Activated T-cell treated with anti-CD3 and anti-CD28 coated beads, Interleukin-2, amount 50 U/mL, for 1 hour (primary cell): ENCODE measurements around the gene RBP3.
"Not testable (repeated sequence)": the region's sequence is repeated elsewhere in the genome, so short reads cannot be mapped to it uniquely, and the experiment has no call there.

Experiments
- DNase-seq: peaks from one replicate; pipeline ENCODE4 v3.0.0-alpha.2; 2020

RBP3 gene

DNA sequence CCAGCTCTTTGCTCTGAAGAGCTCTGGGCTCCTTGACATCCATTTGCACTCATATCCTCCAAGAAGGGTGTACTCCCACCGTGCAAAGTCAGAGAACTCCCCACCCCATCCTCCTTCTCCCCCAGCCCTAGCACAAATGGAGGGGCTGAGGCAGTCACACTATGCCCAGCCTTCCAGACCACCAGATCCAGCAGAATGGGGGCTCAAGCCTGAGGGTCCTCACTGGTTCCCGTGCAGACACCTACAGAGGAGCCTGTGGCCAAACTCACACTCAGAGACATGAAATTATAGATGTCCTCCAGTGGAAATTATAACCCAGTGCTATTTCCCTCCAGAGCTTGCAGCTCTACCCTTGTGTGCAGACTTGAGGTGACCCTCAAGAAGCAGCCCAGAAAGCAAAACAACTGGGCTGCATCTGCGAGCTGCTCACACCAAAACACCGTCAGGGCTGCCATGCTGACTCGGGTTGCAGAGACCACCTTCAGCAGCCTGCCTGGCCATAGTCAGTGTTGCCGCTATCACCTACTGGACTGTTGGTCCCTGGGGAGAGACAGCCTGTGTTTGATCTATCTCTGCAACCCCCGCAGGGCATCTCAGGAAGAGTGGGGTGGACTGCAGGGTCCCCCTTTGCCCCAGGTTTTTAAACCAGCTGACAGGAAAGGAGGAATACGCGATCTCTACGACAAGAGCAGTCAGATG is 28.5 kb downstream of the RBP3 start:
- DNase-seq: no peak

DNA sequence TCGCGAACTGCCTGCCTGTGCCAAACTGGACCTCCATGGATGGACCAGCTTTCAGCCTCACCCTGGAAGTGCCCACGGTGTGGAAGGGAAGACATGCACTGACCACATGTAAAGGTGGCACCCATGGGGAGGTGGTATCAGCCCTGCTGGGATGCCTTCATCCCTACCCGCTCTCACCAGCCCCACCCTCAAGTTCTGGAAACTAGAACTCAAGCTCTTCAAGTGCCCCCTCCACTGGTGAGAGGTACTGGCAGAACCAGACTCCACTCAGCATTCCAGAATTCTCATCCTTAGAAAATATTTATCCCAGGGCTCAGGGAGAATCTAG is 30.0 kb downstream of the RBP3 start:
- DNase-seq: no peak

DNA sequence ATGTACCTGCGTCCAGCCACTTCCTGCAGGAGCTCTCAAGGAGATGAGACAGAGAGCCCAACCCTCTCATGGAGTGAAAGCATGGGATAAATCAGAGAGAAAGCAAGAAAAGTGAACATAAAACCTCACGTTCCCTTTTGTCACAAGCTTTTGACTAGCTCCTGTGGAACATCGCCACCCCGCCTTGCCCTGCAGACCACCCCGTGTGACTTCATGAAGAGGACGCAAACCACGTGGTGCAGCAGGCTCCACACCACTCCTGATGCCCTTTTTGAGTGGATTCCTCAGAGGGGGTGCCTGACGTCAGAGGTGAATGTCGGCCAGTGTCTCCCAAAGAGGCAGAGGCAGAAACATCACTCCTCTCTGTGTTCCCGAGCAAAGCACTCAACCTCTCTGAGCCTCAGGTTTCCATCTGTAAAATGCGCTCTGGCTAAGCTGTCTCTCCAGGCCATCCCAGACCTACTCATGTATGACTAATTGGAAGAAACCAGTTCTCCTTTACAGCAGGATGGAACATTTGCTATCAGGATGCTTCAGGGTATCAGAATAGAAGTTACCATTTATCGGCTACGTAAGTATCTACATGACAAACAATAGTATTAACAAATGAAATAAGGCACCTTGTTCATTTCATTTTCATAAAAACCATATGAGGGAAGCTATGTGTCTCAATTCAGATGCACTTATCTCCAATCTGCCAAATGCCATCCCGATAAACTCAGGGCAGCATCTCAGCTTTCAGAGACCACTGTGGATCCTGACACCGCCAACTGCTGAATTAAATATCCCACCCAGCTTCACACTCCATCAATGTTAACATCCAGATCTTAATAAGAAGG is 30.7 kb downstream of the RBP3 start:
- no peak for DNase-seq

DNA sequence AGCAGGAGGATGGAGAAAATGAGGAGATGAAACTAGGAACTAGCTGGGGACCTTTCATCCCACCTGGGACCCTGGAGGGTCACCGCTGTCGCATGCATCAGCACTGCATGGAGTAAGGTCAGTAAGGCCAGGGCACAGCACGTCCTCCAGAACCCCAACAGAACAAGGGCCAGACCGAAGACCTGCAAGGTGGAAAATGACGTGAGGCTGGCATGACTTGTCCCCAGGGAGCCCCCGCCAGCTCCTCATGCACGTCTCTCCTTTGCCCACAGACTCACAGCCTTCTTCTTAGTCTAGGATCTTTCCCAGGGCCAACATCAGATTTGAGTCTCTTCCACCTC is 31.3 kb downstream of the RBP3 start:
- DNase-seq: no peak

DNA sequence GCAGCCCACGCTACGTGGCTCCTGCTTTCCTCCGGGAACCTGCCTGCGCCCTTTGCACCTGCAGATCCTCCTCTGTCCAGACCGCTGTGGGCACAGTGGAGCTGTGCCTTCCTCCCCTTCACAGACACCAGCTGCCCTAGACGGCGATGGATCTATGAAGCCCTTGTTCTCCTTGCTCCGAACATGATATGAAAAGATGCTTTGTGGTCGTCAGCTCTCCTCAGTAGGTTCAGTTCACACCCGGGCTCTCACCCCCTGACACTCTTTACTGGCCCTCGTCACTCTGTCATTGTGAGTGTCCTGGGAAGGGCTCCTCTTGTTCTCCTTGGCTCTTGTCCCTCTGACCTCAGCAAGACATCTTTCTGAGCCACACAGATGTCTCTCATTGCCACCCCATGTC is 31.7 kb downstream of the RBP3 start:
- no peak for DNase-seq

DNA sequence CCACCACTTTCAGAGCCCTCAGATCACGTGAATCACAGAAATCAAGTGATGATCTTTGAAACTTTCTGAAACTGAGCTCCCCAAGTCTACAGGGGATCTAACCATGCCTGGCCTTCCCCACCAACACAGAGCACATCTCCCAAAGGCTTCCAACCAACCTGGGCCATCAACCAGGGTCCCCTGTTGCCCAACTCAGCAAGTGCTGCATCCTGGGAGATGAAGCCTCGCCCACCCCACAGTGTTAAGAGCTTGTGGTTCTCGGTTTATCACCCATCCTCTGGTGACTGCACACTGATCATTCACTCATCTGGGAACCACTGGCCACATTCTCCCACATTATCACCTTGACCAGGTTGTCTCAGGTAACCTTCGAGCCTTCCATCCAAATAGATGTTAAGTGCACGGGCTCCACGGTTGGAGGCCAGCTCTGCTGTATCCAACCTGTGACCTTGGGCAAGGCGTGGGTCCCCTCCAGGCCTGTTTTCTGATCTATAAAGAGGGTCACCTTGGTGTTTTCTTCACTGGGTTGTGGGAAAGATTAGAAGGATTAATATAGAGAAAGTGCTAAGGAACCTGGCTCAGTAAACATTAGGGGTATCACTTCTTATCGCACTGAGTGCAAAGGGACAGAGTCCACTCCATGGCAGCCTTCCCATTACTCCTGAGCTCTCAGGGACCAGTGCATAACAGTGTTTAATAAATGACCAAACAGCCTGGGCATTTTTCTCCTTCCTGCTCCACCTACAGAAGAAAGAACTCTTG is 32.4 kb downstream of the RBP3 start:
- no peak for DNase-seq

DNA sequence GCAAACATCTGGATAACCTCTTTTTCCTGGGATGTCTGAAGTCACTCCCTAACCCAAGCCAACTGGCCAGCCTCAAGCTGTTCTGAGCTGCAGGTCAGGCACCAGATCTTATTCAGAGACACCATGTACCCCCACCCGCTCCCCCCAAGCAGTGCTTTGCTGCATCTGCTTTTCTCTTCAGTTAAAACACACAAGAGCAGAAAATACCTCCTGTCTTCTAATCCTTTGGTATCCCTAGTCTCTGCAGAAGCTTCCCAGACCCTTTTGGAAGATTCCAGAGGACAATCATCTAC is 32.9 kb downstream of the RBP3 start:
- no peak for DNase-seq

DNA sequence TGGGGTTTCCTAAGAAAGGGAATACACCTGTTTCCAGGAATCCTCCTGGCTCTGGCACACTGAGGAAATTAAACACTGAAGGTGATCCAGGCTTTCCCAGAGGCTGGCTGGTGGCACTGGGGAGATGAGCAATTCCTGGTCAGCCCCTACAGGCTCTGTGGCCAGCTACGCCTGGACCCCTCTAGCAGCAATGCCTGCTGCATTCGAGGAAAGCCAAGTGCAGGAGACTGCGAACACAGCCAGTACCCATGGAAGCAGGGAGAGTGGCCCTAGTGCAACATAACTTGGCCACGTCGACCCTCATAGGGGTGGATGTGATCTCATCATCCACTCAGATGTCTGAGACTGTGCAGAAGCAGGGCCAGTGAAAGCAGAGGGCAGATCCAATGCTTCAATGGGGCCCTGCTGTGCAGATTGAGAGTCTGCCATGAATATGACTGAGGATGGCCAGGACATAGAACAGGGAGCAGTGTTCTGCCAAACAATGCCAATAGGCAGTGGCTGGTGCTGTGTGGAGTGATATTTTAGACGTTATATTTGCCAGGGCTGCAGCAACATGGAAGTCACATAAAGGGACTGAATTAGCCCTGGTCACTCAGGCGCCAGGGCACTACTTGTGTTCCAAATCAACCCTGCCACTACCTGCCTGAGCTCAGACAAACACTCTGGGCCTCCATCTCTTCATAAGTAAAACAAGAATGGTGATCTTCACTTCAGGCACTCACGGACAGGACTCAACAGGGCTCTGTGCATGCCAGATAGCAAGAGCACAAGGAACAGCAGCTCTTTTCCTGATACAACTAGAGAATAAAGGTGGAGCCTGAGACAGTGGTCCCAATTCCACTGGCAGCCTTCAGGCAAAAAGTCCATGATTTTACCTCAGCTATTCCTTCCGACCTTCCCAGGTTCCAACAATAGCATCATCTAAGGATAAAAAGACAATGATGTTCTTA is 33.5 kb downstream of the RBP3 start:
- no peak for DNase-seq

DNA sequence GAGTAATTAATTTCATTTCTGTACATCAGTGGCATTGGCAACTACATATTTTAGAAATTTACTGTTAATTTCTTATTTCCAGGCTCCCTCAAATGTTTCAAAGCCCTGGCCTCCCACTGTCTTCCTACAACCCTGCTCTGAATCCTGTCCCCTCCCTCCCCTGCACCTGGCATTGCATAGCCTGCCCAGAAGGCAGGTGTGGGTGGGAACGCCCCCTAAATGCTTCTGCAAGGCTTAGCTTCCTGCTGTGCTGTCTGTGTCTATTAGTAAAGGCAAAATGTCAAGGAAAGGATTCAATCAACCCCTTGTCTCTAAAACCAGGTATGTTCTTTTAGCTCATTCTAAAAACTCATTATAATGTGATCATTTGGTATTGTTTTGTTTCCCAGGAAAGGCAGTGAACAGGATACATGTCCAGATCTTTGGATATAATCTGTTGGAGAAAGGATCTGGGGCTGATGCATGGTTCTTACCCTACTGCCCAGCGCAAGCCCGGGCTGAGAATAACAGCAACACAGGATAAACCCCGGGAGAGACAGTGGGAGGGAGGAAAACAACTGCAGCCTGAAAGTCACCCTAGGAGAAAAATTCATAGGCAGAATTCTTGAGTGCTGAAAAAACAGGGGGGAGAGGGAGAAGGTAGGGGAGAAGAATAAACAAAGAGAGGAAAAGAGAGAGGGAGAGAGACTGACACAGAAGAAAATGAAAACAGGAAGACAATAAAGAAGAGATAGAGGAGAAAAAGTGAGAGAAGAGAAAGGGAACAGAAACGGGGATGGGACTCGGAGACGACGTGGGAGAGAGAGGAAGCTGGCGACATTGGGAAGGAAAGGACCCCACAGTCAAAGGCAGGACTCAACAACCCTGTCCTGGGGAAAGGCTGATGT is 35.3 kb downstream of the RBP3 start:
- DNase-seq: no peak

DNA sequence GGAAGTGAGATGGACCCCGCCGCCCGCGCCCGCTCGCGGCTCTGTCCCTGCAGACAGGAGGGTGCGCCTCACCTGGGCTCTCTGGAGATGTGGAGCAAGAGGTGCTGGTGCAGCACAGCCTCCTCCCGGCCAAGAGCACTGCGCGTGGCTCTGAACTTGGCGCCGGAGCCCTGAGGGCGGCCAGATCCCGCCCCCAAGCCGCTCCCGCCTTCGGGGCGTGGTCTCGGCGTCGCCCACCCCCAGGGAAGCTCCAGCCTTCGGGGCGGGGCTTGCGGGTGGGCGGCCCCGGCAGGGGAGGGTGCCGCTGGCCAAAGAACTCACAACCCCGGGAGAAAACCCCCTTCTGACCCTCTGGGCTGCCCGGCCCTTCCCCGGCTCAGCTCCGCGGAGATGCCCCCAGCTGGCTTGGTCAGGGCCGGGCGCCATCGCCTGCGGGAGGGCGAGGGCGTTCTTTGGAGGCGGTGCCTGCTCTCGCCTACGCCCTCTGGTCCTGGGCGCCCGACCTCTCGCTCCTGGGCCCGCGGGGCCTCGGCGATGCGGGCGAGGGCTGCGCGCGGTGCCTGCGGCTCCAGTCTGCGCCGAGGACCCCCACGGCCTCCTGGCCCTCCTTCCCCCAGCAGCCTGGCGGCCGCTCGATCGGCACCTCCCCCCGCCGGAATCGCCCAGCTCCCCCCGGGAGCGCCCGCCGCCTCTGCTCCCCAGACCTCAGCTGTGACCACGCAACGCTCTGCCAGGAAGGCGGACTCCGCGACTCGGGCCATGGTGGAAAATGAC is 36.2 kb downstream of the RBP3 start, which contains the start of gene ZNF488:
TSS of gene ZNF488 (minus strand) at position 146 of the 774 bp plus-strand sequence. CDS start 15,464 bp downstream, outside the sequence.
- DNase-seq: peak; percentile 83

DNA sequence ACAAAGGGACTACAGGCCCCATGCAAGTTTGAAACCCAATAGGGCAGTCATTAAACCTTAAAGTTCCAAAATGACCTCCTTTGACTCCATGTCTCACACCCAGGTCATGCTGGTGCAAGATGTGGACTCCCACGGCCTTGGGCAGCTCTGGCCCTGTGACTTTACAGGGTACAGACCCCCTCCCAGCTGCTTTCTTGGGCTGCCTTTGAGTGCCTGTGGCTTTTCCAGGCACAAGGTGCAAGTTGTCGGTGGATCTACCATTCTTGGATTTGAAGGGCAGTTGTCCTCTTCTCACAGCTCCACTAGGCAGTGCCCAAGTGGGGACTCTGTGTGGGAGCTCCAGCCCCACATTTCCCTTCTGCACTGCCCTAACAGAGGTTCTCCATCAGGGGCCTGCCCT is 37.9 kb downstream of the RBP3 start:
- DNase-seq: not testable (repeated sequence)

DNA sequence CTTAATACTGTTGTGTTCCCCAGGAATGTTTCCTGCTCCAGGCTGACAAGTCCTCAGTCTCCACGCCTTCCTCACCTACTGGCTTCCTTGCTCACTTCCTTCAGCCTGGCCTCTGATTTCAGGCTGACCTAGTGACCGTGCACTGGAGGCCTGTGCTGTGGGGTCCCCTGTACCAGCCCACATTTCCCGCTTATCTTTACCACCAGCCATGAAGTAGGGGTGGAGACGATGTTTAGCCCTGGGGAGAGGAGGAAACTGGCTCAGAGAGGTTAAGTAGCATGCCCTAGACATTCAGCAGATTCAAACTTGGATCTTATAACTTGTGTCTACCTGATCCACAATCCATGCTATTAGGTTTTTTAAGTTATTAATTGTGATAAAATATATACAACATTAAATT is 40.7 kb downstream of the RBP3 start:
- DNase-seq: no peak

DNA sequence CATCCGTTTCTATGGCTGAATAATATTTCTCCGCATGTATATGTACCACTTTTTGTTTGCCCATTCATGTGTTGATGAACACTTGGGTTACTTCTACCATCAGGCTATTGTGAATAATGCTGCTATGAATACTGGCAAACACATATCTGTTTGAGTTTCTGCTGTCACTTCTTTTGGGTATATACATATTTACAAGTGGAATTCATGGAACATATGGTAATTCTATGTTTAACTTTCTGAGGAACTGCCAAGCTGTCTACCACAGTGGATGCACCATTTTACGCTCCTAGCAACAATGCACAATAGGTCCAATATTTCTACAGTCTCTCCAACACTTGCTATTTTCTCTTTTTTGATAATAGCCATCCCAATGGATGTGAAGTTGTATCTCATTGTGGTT is 41.5 kb downstream of the RBP3 start:
- no peak for DNase-seq

DNA sequence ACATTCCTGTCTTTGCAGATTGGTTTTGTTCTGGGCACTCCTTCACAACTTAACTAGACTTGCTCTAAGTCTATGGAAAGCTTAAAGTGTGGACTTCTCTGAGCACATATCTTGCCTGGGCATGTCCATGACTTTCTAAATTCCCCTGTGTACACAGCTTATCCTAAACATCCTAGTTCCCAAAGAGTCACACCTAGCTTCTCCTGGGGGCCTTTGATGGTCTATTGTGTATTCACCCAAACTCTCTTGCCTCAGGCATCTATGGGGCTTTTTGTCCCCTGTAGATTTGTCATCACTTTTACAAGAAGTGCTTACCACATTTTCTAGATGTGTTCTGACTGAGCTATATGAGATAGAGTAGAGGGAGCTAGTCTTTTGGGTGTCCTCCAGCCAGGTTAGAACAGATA is 48.2 kb downstream of the RBP3 start:
- no peak for DNase-seq

DNA sequence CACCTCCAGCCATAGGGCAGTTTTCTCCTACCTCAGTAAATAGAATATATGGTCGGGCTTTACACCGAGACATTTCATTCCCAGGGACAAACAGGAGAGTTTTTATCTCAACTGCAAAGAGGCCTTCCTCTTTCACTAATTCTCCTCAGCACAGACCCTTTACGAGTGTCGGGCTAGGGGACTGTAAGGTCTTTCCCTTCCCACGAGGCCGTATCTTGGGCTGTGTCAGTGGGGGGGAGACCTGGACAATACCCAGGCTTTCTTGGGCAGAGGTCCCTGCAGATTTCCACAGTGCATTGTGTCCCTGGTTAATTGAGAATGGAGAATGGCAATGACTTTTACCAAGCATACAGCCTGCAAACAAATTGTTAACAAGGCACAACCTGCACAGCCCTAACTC is 49.1 kb downstream of the RBP3 start:
- DNase-seq: no peak

DNA sequence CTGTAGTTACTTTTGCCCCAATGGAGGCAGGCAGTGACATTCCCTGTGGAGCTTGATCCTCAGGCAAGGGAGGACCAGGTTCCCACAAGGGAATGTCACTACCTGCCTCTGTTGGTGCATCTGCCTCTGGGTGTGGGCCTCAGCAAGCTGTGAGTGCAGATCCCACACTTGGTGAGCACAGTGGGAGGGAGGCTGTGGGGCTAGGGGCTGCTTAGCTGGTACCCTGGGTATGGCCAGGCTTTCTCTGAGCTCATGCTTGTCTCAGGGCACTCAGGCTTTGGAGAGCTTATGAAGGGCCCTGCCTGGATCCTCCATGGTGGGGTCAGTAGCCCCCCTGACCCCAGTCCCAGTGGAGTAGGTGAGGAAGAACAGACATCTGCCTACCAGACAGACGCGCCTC is 52.1 kb downstream of the RBP3 start:
- no peak for DNase-seq

DNA sequence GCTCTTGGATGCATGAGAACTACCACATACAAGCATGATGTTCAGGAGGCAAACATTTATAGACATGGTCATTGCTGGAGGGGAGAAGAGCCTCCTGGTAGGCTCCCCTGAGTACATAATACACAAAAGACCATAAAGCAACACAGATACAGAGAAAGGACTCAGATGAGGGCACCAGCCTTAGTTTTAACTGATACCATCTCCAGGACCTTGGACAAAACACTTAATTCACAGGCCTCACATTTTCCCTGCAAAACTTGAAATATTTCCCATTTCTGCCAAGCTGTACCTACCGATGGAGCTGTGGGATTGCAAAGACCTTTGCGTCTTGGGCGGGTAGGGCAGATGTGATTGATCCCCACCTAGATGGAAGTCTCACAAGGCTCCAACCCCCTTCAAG is 52.6 kb downstream of the RBP3 start:
- no peak for DNase-seq

DNA sequence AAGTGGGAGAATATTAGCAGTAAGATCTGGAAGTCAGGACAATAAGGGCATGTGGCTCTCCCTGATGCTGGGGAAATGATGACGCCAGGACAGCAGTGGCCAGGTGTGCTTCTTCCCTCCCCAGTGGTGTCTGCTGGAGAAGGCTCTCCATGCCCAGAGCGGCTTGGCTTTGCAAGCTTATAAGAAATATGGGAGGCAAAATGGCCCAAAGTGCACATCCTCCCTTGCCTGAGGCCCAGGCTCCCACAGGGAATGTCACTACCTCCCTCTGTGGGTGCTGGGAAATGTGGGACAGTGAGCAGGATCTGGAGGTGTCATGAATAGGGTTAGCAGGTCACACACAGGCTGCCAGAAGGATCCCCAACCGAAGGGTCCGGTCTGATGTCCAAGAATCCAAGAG is 53.0 kb downstream of the RBP3 start:
- DNase-seq: no peak

DNA sequence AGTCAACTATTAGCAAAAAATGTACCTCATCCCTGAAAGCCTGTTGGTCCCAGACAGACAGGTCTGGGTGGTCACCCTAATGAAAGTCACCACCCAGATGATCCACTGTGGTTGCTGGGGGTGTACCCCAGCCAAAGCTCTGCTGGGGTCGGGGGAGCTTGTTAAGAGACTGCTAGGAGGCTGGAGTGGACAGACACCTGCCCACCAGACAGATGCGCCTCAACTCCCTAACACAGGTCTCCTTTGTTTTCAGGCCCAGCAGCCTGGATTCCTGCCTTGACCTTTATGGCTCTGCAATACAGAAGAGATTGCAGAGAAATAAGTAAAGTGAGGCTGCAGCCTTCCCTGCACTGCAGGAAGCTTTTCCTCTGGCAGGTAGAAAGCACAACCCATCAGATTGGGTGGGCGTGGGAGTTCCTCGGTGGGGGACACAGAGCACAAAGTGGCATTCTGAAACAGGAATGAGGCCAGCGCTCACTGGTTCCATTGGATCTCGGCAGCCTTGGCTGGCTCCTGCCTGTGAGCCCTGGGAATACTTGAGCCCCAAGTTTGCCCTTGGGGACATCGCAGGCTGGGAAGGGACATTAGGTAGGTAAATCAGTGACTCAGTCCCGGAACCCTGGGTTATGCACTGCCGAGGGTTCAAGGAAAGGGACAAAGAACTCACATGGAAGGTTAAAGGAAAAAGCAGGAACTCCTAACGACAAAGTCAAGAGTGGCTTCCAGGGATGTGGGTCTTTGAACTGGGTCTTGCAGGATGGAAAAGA is 53.9 kb downstream of the RBP3 start:
- no peak for DNase-seq

DNA sequence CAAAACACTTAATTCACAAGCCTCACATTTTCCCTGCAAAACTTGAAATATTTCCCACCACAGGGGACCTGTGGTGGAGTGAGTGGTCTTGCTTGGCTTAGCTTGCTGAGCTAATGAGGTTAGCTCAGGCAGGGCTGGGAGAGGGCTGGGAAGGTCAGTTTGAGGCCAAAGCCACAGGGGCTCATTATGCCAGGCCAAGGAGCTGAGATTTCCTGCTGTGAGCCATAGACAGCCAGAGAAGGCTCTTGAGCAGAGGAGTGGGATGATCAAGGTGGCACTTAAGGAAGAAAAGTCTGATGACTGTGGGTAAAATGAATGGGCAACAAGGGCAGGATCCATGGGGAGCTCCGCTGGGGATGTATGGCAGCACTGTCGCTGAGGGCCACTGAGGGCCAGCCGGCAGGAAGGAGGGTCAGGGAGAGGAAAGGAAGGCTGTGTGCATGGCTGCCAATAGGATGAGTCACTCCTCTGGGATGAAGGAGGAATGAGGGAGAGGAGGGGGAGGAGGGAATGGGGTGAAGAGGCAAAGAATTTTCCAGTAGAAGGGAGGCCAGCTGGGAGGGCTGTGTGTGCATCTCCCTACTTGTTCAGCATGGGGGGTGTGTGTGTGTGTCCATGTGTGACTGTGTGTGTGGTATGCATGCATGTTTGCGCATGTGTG is 54.6 kb downstream of the RBP3 start:
- DNase-seq: no peak
